Suprapubic skin (tissue), 4 donors: ENCODE measurements around the gene LRG1. TPM values are rescaled to one million over a fixed set of nuclear protein-coding genes. Genes with fewer than 3 reads are reported as not detected.

Experiments used
- DNase-seq, 2 donors: peaks; one replicate each; pipeline ENCODE4 v3.0.0-alpha.2; 2019; ENCODE audit warnings: low spot score in 2 of 2
- H3K27ac ChIP-seq: fragments of 200-600 bp; sonication (generic); one replicate; pipeline ENCODE4 v1.5.1; 2019
- H3K27me3 ChIP-seq: fragments of 200-600 bp; sonication (generic); one replicate; pipeline ENCODE4 v1.5.1; 2019
- H3K36me3 ChIP-seq: fragments of 200-600 bp; sonication (generic); one replicate; pipeline ENCODE4 v1.5.1; 2019
- H3K4me1 ChIP-seq: fragments of 200-600 bp; sonication (generic); one replicate; pipeline ENCODE4 v1.5.1; 2019
- H3K4me3 ChIP-seq: fragments of 200-600 bp; sonication (generic); one replicate; pipeline ENCODE4 v1.5.1; 2019; ENCODE audit warnings: mild to moderate bottlenecking
- H3K9me3 ChIP-seq: fragments of 200-600 bp; sonication (generic); one replicate; pipeline ENCODE4 v1.5.1; 2019
- CTCF ChIP-seq, 2 donors: fragments of 200-600 bp in 1 of 2; fragments of 450-650 bp in 1 of 2; sonication (generic) in 1 of 2; IDR thresholded peaks; one replicate each; pipeline ENCODE4 v1.5.1; 2016 to 2019; ENCODE audit warnings: antibody characterized with exemption in 2 of 2, mild to moderate bottlenecking in 1 of 2, moderate library complexity in 1 of 2
- EP300 ChIP-seq: sonication (generic); formaldehyde crosslinking; IDR thresholded peaks from one replicate; pipeline ENCODE4 v1.6.1; 2017; ENCODE audit warnings: antibody characterized with exemption
- POLR2A ChIP-seq, 2 donors: fragments of 450-650 bp; IDR thresholded peaks; one replicate each; pipeline ENCODE4 v1.6.1; 2017; ENCODE audit warnings: antibody characterized with exemption in 2 of 2, mild to moderate bottlenecking in 2 of 2, moderate library complexity in 2 of 2
- POLR2AphosphoS5 ChIP-seq, 3 donors: sonication (generic); formaldehyde crosslinking; IDR thresholded peaks; one replicate each; pipeline ENCODE4 v1.6.1; 2017; ENCODE audit warnings: antibody characterized with exemption in 3 of 3
- WGBS: methylation state at CpG from one replicate; pipeline ENCODE4 v1.1.5; 2018; 5-methylcytosine and 5-hydroxymethylcytosine counted together
- total RNA-seq, 4 donors: library from RNA; depleted of rRNA; stranded (reverse); fragments of >200 nt; gene quantifications; one replicate each; pipeline ENCODE4 v1.1.0, GENCODE V29; 2016

The LRG1 gene
- total RNA-seq, 4 donors from 2014 or later: 4.5 to 8.0 (median 6.3) TPM

- Histone ChIP-seq H3K9me3 (no peaks in the 10 kb centered on the region), H3K4me1 (no peaks in the 10 kb centered on the region), H3K36me3 (peaks cover 79% of the 10 kb centered on the region), H3K27me3 (no peaks in the 10 kb centered on the region), H3K27ac (no peak overlapping the region), H3K4me3 (no peak overlapping the region)
- 92% methylated on average over 8 of the region's 8 CpGs for WGBS
- DNase-seq: no peak
- TF ChIP-seq CTCF (IDR thresholded peaks at IDR 0.05): no peak
- TF ChIP-seq POLR2A (IDR thresholded peaks at IDR 0.05): no peak
- no peak for TF ChIP-seq EP300
- no peak for TF ChIP-seq POLR2AphosphoS5 (IDR thresholded peaks at IDR 0.05)
These were observed 45.2 kb downstream of the LRG1 start for GRCh38 chr19:4494691-4495064.

- no peaks in the 10 kb centered on the region for H3K4me1 ChIP-seq
- H3K4me3 ChIP-seq: no peak overlapping the region
- DNase-seq: no peak
- H3K27me3 ChIP-seq: no peaks in the 10 kb centered on the region
- TF ChIP-seq CTCF (IDR thresholded peaks at IDR 0.05) (no peak), POLR2A (IDR thresholded peaks at IDR 0.05) (no peak), EP300 (no peak), POLR2AphosphoS5 (IDR thresholded peaks at IDR 0.05) (no peak)
- no peaks in the 10 kb centered on the region for H3K9me3 ChIP-seq
- H3K27ac ChIP-seq: no peak overlapping the region
- H3K36me3 ChIP-seq: peaks cover 79% of the 10 kb centered on the region
- WGBS: 94% methylated on average over 56 of the region's 61 CpGs
These were observed 45.7 kb downstream of the LRG1 start for GRCh38 chr19:4493929-4494690.

- no peaks in the 10 kb centered on the region for H3K4me1 ChIP-seq
- H3K9me3 ChIP-seq: no peaks in the 10 kb centered on the region
- H3K27me3 ChIP-seq: no peaks in the 10 kb centered on the region
- WGBS: 95% methylated on average over 24 of the region's 41 CpGs
- no peak for DNase-seq
- no peak overlapping the region for H3K27ac ChIP-seq
- peaks cover 79% of the 10 kb centered on the region for H3K36me3 ChIP-seq
- no peak overlapping the region for H3K4me3 ChIP-seq
- TF ChIP-seq POLR2AphosphoS5 (IDR thresholded peaks at IDR 0.05) (no peak), EP300 (no peak), POLR2A (IDR thresholded peaks at IDR 0.05) (no peak), CTCF (IDR thresholded peaks at IDR 0.05) (no peak)
These were observed 46.5 kb downstream of the LRG1 start for GRCh38 chr19:4493104-4493928.

- TF ChIP-seq POLR2AphosphoS5 (IDR thresholded peaks at IDR 0.05) (no peak), CTCF (IDR thresholded peaks at IDR 0.05) (no peak), EP300 (no peak), POLR2A (IDR thresholded peaks at IDR 0.05) (no peak)
- H3K36me3 ChIP-seq: peaks cover 79% of the 10 kb centered on the region
- DNase-seq: no peak
These were observed 47.3 kb downstream of the LRG1 start for GRCh38 chr19:4492337-4493103.

More at GRCh38 chr19:4492337-4493103, 47.3 kb downstream of the LRG1 start:
- Histone ChIP-seq H3K27ac (no peak overlapping the region), H3K9me3 (no peaks in the 10 kb centered on the region), H3K27me3 (no peaks in the 10 kb centered on the region), H3K4me3 (no peak overlapping the region), H3K4me1 (no peaks in the 10 kb centered on the region)
- 91% methylated on average over 2 of the region's 3 CpGs for WGBS
